HCT116 (cell line): ENCODE data around the gene SCGN. TPM values are rescaled to one million over a fixed set of nuclear protein-coding genes. Genes with fewer than 3 reads are reported as not detected.

ENCODE experiments used
- ATAC-seq: fragments of 200-7000 bp; cut with Tn5 transposase; 2 replicates; pipeline ENCODE4 v1.9.1; 2020; ENCODE audit warnings: mild to moderate bottlenecking, moderate library complexity
- BruUV-seq: library from RNA; stranded (reverse); fragments of 400-500 nt; replicated peaks from 2 replicates; lab custom pipeline; 2021; lab: Mats Ljungman, UMichigan
- CTCF ChIA-PET: fragments of 300-600 bp; sonication (Branson Sonifier 250); formaldehyde crosslinking; loops from one replicate; lab custom pipeline; 2021; ENCODE audit warnings: antibody characterized with exemption; lab: Charles Lee
- POLR2A ChIA-PET: fragments of 300-600, 350-600 bp; sonication (Branson Sonifier 250); formaldehyde crosslinking; loops from one replicate; lab custom pipeline; 2021; ENCODE audit warnings: antibody characterized with exemption; lab: Charles Lee
- RAD21 ChIA-PET, 2 experiments: fragments of 300-600 bp; sonication (Branson Sonifier 250); formaldehyde crosslinking; loops; one replicate each; lab custom pipeline; 2023; ENCODE audit warnings: low total read pairs in 2 of 2; ENCODE audit not compliant: uncharacterized antibody in 2 of 2, unreplicated experiment in 2 of 2, low non-redundant PET in 1 of 2; lab: Charles Lee
- DNase-seq: peaks from one replicate; pipeline ENCODE4 v3.0.0-alpha.2; 2010; ENCODE audit warnings: low read depth, low spot score
- H2AFZ ChIP-seq: fragments of 200-600 bp; shearing (Covaris generic), sonication (generic); 2 replicates; pipeline ENCODE4 v1.6.1; 2017; ENCODE audit warnings: low read depth, mixed run types, mixed read lengths, antibody characterized with exemption, low read length; ENCODE audit not compliant: poor library complexity, severe bottlenecking
- H3K27ac ChIP-seq: 2 replicates; pipeline ENCODE4 v1.5.1; 2012; ENCODE audit warnings: low read depth, low read length
- H3K27me3 ChIP-seq: fragments of 200-600 bp; sonication (generic); 2 replicates; pipeline ENCODE4 v1.6.1; 2016; ENCODE audit warnings: mixed run types, low read length, mixed read lengths; ENCODE audit not compliant: insufficient read depth
- H3K36me3 ChIP-seq, 2 experiments: fragments of 200-500 bp in 1 of 2; fragments of 200-600 bp in 1 of 2; sonication (Bioruptor generic) in 1 of 2; sonication (generic) in 1 of 2; 2 replicates each; pipeline versions ENCODE4 v1.5.1 to v1.6.1; 2014 to 2016; ENCODE audit warnings: low read length in 2 of 2, inconsistent platforms in 1 of 2, mixed read lengths in 1 of 2, mixed run types in 1 of 2; ENCODE audit not compliant: insufficient read depth in 2 of 2, control insufficient read depth in 1 of 2
- H3K4me1 ChIP-seq, 2 experiments: fragments of 200-600 bp in 1 of 2; sonication (generic) in 1 of 2; 2 replicates each; pipeline versions ENCODE4 v1.5.1 to v1.6.1; 2012 to 2017; ENCODE audit warnings: low read length in 2 of 2, inconsistent platforms in 1 of 2, mild to moderate bottlenecking in 1 of 2, mixed read lengths in 1 of 2, mixed run types in 1 of 2, moderate library complexity in 1 of 2; ENCODE audit not compliant: insufficient read depth in 2 of 2, control insufficient read depth in 1 of 2
- H3K4me2 ChIP-seq: fragments of 200-600 bp; sonication (generic); 2 replicates; pipeline ENCODE4 v1.6.1; 2017; ENCODE audit warnings: mixed run types, low read length, mixed read lengths
- H3K4me3 ChIP-seq, 2 experiments: fragments of 200-600 bp in 1 of 2; sonication (generic) in 1 of 2; replicated peaks in 1 of 2; 2 replicates each; pipeline ENCODE4 v1.5.1; 2011 to 2016; ENCODE audit warnings: low read length in 2 of 2, control low read depth in 1 of 2, low read depth in 1 of 2, mild to moderate bottlenecking in 1 of 2, mixed read lengths in 1 of 2, mixed run types in 1 of 2
- H3K79me2 ChIP-seq: fragments of 200-600 bp; sonication (generic); 2 replicates; pipeline ENCODE4 v1.6.1; 2017; ENCODE audit warnings: mild to moderate bottlenecking, mixed run types, low read length, moderate library complexity, mixed read lengths; ENCODE audit not compliant: insufficient read depth
- H3K9ac ChIP-seq: fragments of 200-600 bp; sonication (generic); 2 replicates; pipeline ENCODE4 v1.6.1; 2016; ENCODE audit warnings: low read length, mixed read lengths
- H3K9me2 ChIP-seq: fragments of 200-600 bp; sonication (generic), shearing (Covaris generic); 2 replicates; pipeline ENCODE4 v1.6.1; 2017; ENCODE audit warnings: mixed run types, mild to moderate bottlenecking, moderate library complexity; ENCODE audit not compliant: insufficient read depth
- H3K9me3 ChIP-seq, 2 experiments: fragments of 200-500 bp in 1 of 2; fragments of 200-600 bp in 1 of 2; sonication (Bioruptor generic) in 1 of 2; sonication (generic) in 1 of 2; 2 replicates each; pipeline ENCODE4 v1.6.1; 2014 to 2017; ENCODE audit warnings: low read length in 2 of 2, mixed read lengths in 2 of 2, inconsistent platforms in 1 of 2, low read depth in 1 of 2, mild to moderate bottlenecking in 1 of 2, mixed run types in 1 of 2, moderate library complexity in 1 of 2; ENCODE audit not compliant: control insufficient read depth in 1 of 2, insufficient read depth in 1 of 2
- H4K20me1 ChIP-seq: fragments of 200-600 bp; sonication (generic), shearing (Covaris generic); 2 replicates; pipeline ENCODE4 v1.6.1; 2017; ENCODE audit warnings: mixed run types, mild to moderate bottlenecking, moderate library complexity; ENCODE audit not compliant: insufficient read depth
- ELF1 ChIP-seq: IDR thresholded peaks from 2 replicates; pipeline ENCODE4 v1.6.1; 2012; ENCODE audit warnings: low read depth, borderline replicate concordance
- RAD21 ChIP-seq: IDR thresholded peaks from 2 replicates; pipeline ENCODE4 v1.6.1; 2012; ENCODE audit warnings: low read depth, mild to moderate bottlenecking
- SRF ChIP-seq: IDR thresholded peaks from 2 replicates; pipeline ENCODE4 v1.6.1; 2012; ENCODE audit warnings: low read depth
- intact Hi-C: fragments of 100-400 bp; cut with micrococcal nuclease; formaldehyde crosslinking; loops from 2 replicates; pipeline ENCODE4 v1.10.0; 2022
- total RNA-seq: library from RNA; stranded (reverse); gene quantifications from one replicate; pipeline ENCODE4 v1.2.1, GENCODE V29; 2021; ENCODE audit not compliant: unreplicated experiment
- TF ChIP-seq, protein P1 (sequence below): IDR thresholded peaks from 2 replicates; pipeline ENCODE4 v1.6.1; 2012

SCGN gene
- total RNA-seq, 1 experiment from 2014 or later = not detected

DNA sequence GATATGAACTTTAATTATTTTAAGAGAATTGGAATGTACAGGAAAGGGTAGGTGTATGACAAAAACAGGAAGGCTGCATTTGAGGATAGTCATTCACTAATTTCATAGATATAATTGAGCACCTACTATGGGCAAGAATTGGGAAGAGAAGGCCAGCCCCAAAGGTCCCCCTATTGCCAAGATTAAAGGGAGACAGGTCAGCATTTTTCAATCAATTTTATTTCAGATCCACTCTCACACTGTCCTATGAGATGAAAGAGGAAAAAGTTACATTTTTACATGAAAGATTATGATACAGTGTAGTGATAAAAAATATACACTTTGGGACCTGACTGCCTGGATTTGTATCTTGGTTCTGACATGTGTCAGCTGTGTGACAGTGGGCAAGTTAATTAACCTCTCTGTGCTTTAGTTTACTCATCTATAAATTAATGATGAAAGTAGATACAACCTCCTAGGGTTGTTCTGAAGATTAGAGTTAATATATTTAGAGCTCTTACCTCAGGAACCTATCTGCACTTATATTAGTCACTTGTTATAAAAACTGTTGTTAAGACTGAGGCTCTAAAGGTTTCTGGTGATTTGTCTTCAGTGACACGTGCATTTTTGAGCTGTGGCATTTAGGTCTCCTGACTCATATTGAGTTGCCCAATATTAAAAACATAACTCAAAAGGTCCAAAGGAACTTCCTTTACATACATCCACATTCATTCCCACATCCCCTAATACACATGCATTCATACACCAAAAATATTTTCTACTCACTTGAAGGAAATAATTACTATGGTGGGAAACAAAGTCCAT lies 45.7 kb downstream of the SCGN start:
- Histone ChIP-seq H4K20me1 (no peaks in the 10 kb centered on the region), H3K36me3 (no peaks in the 10 kb centered on the region), H3K9ac (no peak overlapping the region), H2AFZ (no peak overlapping the region), H3K79me2 (no peaks in the 10 kb centered on the region), H3K9me2 (no peaks in the 10 kb centered on the region), H3K4me2 (no peak overlapping the region), H3K4me3 (no peak overlapping the region), H3K27me3 (no peaks in the 10 kb centered on the region), H3K9me3 (no peaks in the 10 kb centered on the region), H3K27ac (no peak overlapping the region), H3K4me1 (no peaks in the 10 kb centered on the region)
- intact Hi-C loops = no loop called here
- ATAC-seq = no peak
- BruUV-seq = no TSS peak
- ChIA-PET CTCF (no interaction called here), RAD21 (no interaction called here), POLR2A (no interaction called here)
- DNase-seq = no peak
- no peak for TF ChIP-seq RAD21

DNA sequence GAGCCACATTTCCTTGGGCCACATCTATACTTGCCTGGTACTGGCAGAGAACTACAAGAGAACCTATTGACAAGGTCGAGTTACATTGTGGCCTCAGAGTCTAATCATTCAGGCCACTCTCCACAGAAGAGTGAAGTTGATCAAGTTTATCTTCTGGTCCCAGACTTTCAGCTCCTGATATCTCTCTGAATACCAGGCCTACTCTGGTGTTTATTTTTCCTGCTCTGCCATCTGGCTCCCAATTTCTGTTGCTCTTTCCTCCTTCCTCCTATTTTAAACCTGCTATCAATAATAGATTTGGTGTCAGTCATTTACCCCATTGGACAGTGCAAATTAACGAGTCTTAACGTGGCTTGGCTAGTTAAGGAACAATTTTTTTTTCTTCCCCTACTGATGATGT lies 46.6 kb downstream of the SCGN start:
- no peak for TF ChIP-seq SRF
- TF ChIP-seq ELF1 = no peak
- TF ChIP-seq, protein P1, sequence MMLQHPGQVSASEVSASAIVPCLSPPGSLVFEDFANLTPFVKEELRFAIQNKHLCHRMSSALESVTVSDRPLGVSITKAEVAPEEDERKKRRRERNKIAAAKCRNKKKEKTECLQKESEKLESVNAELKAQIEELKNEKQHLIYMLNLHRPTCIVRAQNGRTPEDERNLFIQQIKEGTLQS = no peak
- TF ChIP-seq, all 23 proteins: peak for 0
- Histone ChIP-seq H3K4me1 (no peaks in the 10 kb centered on the region), H3K27me3 (no peaks in the 10 kb centered on the region), H3K27ac (no peak overlapping the region), H3K4me3 (no peak overlapping the region), H3K9me2 (no peaks in the 10 kb centered on the region), H3K9me3 (no peaks in the 10 kb centered on the region), H3K36me3 (no peaks in the 10 kb centered on the region), H3K9ac (no peak overlapping the region), H3K79me2 (no peaks in the 10 kb centered on the region), H3K4me2 (no peak overlapping the region), H4K20me1 (no peaks in the 10 kb centered on the region), H2AFZ (no peak overlapping the region)
- ChIA-PET POLR2A (no interaction called here), CTCF (no interaction called here), RAD21 (no interaction called here)
- intact Hi-C loops = no loop called here
- BruUV-seq = no TSS peak
- ATAC-seq (no peak), DNase-seq (no peak)
